Keratinocyte (primary cell): ENCODE results near the gene TBCC. TPM values are rescaled to one million over a fixed set of nuclear protein-coding genes. Genes with fewer than 3 reads are reported as not detected.

Source experiments
- DNase-seq: peaks from one replicate; pipeline ENCODE4 v3.0.0-alpha.2; 2011; ENCODE audit warnings: low read depth, missing footprints, low spot score
- FAIRE-seq: peaks from 2 replicates; lab custom pipeline; 2011; peaks lifted over from hg19 to GRCh38; lab: Jason Lieb, UNC
- H2AFZ ChIP-seq: 2 replicates; pipeline ENCODE4 v1.6.0; 2012; ENCODE audit warnings: low read length, control low read depth, inconsistent platforms; ENCODE audit not compliant: control insufficient read depth
- H3K27ac ChIP-seq: 2 replicates; pipeline ENCODE4 v1.5.1; 2011; ENCODE audit warnings: low read length; ENCODE audit not compliant: control insufficient read depth, insufficient read depth
- H3K27me3 ChIP-seq: 3 replicates; pipeline ENCODE4 v1.6.0; 2011; ENCODE audit warnings: low read length; ENCODE audit not compliant: control insufficient read depth, insufficient read depth; ENCODE audit errors: extremely low read depth
- H3K36me3 ChIP-seq, 2 experiments: 2 replicates in 1 of 2; 3 replicates in 1 of 2; pipeline ENCODE4 v1.5.1; 2011; ENCODE audit warnings: low read length in 2 of 2, mild to moderate bottlenecking in 1 of 2; ENCODE audit not compliant: control insufficient read depth in 2 of 2, insufficient read depth in 2 of 2; ENCODE audit errors: extremely low read depth in 1 of 2
- H3K4me1 ChIP-seq: 3 replicates; pipeline ENCODE4 v1.5.1; 2011; ENCODE audit warnings: low read length; ENCODE audit not compliant: control insufficient read depth, insufficient read depth; ENCODE audit errors: extremely low read depth
- H3K4me2 ChIP-seq: 3 replicates; pipeline ENCODE4 v1.6.0; 2011; ENCODE audit warnings: low read depth, low read length; ENCODE audit not compliant: control insufficient read depth, insufficient read depth; ENCODE audit errors: extremely low read depth
- H3K4me3 ChIP-seq, 3 experiments: fragments of 200-600 bp in 1 of 3; sonication (generic) in 1 of 3; 2 replicates in 2 of 3; 3 replicates in 1 of 3; pipeline ENCODE4 v1.5.1; 2011 to 2016; ENCODE audit warnings: low read length in 3 of 3, mild to moderate bottlenecking in 3 of 3, control low read depth in 2 of 3, inconsistent platforms in 1 of 3, low read depth in 1 of 3, mixed read lengths in 1 of 3, mixed run types in 1 of 3, moderate library complexity in 1 of 3; ENCODE audit not compliant: control insufficient read depth in 2 of 3, insufficient read depth in 2 of 3; ENCODE audit errors: extremely low read depth in 1 of 3
- H3K79me2 ChIP-seq: 2 replicates; pipeline ENCODE4 v1.6.0; 2012; ENCODE audit warnings: low read length; ENCODE audit not compliant: control insufficient read depth, insufficient read depth
- H3K9ac ChIP-seq: 3 replicates; pipeline ENCODE4 v1.6.0; 2011; ENCODE audit warnings: low read length; ENCODE audit not compliant: control insufficient read depth, insufficient read depth; ENCODE audit errors: extremely low read depth
- H3K9me1 ChIP-seq: 3 replicates; pipeline ENCODE4 v1.6.0; 2011; ENCODE audit warnings: low read length; ENCODE audit not compliant: control insufficient read depth, insufficient read depth; ENCODE audit errors: extremely low read depth
- H3K9me3 ChIP-seq: 2 replicates; pipeline ENCODE4 v1.5.1; 2012; ENCODE audit warnings: low read depth, low read length; ENCODE audit not compliant: control insufficient read depth
- H4K20me1 ChIP-seq: 3 replicates; pipeline ENCODE4 v1.6.0; 2011; ENCODE audit warnings: low read length; ENCODE audit not compliant: control insufficient read depth, insufficient read depth; ENCODE audit errors: extremely low read depth
- CTCF ChIP-seq, 3 experiments: IDR thresholded peaks in 1 of 3; conservative IDR thresholded peaks in 1 of 3; optimal IDR thresholded peaks in 1 of 3; 2 replicates in 2 of 3; 3 replicates in 1 of 3; pipeline versions ENCODE3 to v1.5.1; 2011; ENCODE audit warnings: low read length in 3 of 3, mild to moderate bottlenecking in 3 of 3, moderate library complexity in 2 of 3, control low read depth in 1 of 3, inconsistent platforms in 1 of 3; ENCODE audit not compliant: insufficient read depth in 2 of 3; ENCODE audit errors: extremely low read depth in 1 of 3
- EZH2 ChIP-seq: IDR thresholded peaks from one replicate; pipeline ENCODE4 v1.6.1; 2012; ENCODE audit warnings: inconsistent platforms, mild to moderate bottlenecking, low read length, moderate library complexity
- dilution Hi-C: fragments of 300-500 bp; cut with MboI; formaldehyde crosslinking; loops from one replicate; pipeline ENCODE4 v1.7.0; 2020; ENCODE audit warnings: low sequenced_read_pairs; ENCODE audit not compliant: extremely low pct_ligation_motif_present
- polyA plus RNA-seq, 5 experiments: library from polyadenylated mRNA; depleted of rRNA in 3 of 5; stranded (reverse) in 3 of 5; stranded (forward) in 1 of 5; unstranded in 1 of 5; fragments of >200 nt; gene quantifications; 1 replicate in 1 of 5; 2 replicates in 3 of 5; 3 replicates in 1 of 5; pipeline versions ENCODE4 v1.2.1 to v1.2.3, GENCODE V29; 2011 to 2012; ENCODE audit warnings: missing spikeins in 2 of 5, low read depth in 1 of 5, low replicate concordance in 1 of 5

Gene TBCC
- polyA plus RNA-seq, 1 donor (not counting 4 experiments of a cell fraction or from before 2014, with no cell fraction given) = 16.7 TPM

DNA sequence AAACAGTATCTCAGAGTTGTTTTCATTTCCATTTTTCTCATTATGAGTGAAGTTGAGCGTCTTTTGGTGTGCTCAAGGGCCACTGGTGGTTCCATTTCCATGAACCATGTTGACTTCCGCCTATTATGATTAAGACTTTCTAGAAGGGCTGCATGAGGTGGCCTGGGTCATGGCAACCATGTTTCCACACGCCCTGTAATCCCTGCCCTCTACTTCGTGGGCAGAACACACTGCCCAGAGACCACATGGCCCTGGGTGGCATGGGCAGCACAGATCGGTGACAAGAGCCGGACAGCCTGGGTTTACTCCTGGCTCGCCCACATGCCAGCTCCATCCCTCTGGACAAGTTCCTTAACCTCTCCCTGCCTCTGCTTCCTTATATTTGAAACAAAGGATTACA is 38.3 kb downstream of the TBCC start:
- TF ChIP-seq CTCF (optimal IDR thresholded peaks at IDR 0.05 in 1 of 3, IDR thresholded peaks at IDR 0.05 in 1 of 3, conservative IDR thresholded peaks at IDR 0.05 in 1 of 3; ENCODE audit: extremely low read depth in 1 of 3, insufficient read depth in 2 of 3, low read length in 3 of 3) = no peak
- TF ChIP-seq EZH2 = no peak
- Histone ChIP-seq H3K27ac (no peak overlapping the region), H3K9me1 (no peaks in the 10 kb centered on the region), H3K79me2 (no peaks in the 10 kb centered on the region), H4K20me1 (no peaks in the 10 kb centered on the region), H3K9ac (no peak overlapping the region), H2AFZ (no peak overlapping the region), H3K4me1 (peaks cover 7% of the 10 kb centered on the region), H3K4me2 (no peak overlapping the region), H3K36me3 (no peaks in the 10 kb centered on the region), H3K9me3 (peaks cover 2% of the 10 kb centered on the region), H3K4me3 (no peak overlapping the region), H3K27me3 (no peaks in the 10 kb centered on the region)
- FAIRE-seq (no peak), DNase-seq (no peak)
- dilution Hi-C loops = no loop called here

DNA sequence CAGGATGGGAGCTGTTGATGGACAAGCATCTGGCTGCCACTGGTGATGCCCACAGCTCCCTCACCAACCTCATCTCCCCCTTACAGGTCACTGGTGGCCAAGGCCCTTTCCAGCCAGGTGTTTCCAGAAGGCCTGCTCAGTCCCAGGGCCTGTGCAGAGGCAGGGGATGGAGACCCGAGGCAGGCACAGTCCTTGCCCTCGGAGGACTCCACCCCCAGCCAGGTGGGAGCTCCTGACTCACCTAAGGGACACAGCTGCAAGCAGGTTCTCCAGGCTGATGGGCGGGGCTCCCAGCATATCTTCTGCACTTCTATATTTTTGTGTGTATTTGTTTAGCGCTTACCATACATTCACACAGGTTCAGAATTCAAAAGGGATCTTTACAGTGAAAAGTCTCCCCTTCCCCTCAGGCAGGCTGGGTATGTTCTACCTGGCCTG is 40.9 kb downstream of the TBCC start:
- no peak for FAIRE-seq
- dilution Hi-C loops = no loop called here

More for the DNA sequence above, 40.9 kb downstream of the TBCC start:
- H3K79me2 ChIP-seq = no peaks in the 10 kb centered on the region
- no peak overlapping the region for H3K27ac ChIP-seq
- no peak overlapping the region for H3K4me2 ChIP-seq
- H3K4me1 ChIP-seq = peaks cover 17% of the 10 kb centered on the region
- H3K9ac ChIP-seq = no peak overlapping the region
- DNase-seq = no peak
- H3K9me3 ChIP-seq = no peaks in the 10 kb centered on the region
- TF ChIP-seq EZH2 (no peak), CTCF (optimal IDR thresholded peaks at IDR 0.05 in 1 of 3, IDR thresholded peaks at IDR 0.05 in 1 of 3, conservative IDR thresholded peaks at IDR 0.05 in 1 of 3; ENCODE audit: extremely low read depth in 1 of 3, insufficient read depth in 2 of 3, low read length in 3 of 3) (no peak)
- no peaks in the 10 kb centered on the region for H3K9me1 ChIP-seq
- H3K27me3 ChIP-seq = no peaks in the 10 kb centered on the region
- no peaks in the 10 kb centered on the region for H4K20me1 ChIP-seq
- H3K4me3 ChIP-seq = no peak overlapping the region
- H2AFZ ChIP-seq = no peak overlapping the region
- H3K36me3 ChIP-seq = no peaks in the 10 kb centered on the region
